Glutamatergic neuron (in vitro differentiated cells): ENCODE results near the gene MYPN. TPM values are rescaled to one million over a fixed set of nuclear protein-coding genes. Genes with fewer than 3 reads are reported as not detected.

Experiments
- DNase-seq: peaks from one replicate; pipeline ENCODE4 v3.0.0; 2022
- H3K27ac Mint-ChIP-seq: one replicate; pipeline ENCODE4 v1.8.0; 2020; ENCODE audit warnings: mild to moderate bottlenecking, mixed read lengths, inconsistent platforms; ENCODE audit not compliant: unreplicated experiment
- H3K27me3 Mint-ChIP-seq: one replicate; pipeline ENCODE4 v1.8.0; 2020; ENCODE audit warnings: mild to moderate bottlenecking, moderate library complexity, mixed read lengths, inconsistent platforms; ENCODE audit not compliant: unreplicated experiment
- H3K36me3 Mint-ChIP-seq: one replicate; pipeline ENCODE4 v1.8.0; 2020; ENCODE audit warnings: mild to moderate bottlenecking, mixed read lengths, inconsistent platforms; ENCODE audit not compliant: unreplicated experiment
- H3K4me1 Mint-ChIP-seq: one replicate; pipeline ENCODE4 v1.8.0; 2020; ENCODE audit warnings: mild to moderate bottlenecking, low read depth, mixed read lengths, inconsistent platforms; ENCODE audit not compliant: unreplicated experiment
- H3K4me3 Mint-ChIP-seq: one replicate; pipeline ENCODE4 v1.8.0; 2020; ENCODE audit warnings: mild to moderate bottlenecking, mixed read lengths, inconsistent platforms; ENCODE audit not compliant: unreplicated experiment
- H3K9me3 Mint-ChIP-seq: one replicate; pipeline ENCODE4 v1.8.0; 2020; ENCODE audit warnings: mild to moderate bottlenecking, moderate library complexity, mixed read lengths, inconsistent platforms; ENCODE audit not compliant: unreplicated experiment
- total RNA-seq: library from RNA; stranded (reverse); fragmentation: NEBNext Ultra II Directional; extraction: Animal tissue kit (Norgen Biotek cat#: 25700); gene quantifications from one replicate; pipeline ENCODE4 v1.2.1, GENCODE V29; 2021; ENCODE audit not compliant: unreplicated experiment
- TF ChIP-seq, protein P1 (sequence below): fragments of 200-600 bp; sonication (generic); IDR thresholded peaks from one replicate; pipeline ENCODE4 v1.5.0; 2021; ENCODE audit not compliant: partially characterized antibody, unreplicated experiment

Gene MYPN
- total RNA-seq, 1 donor from 2014 or later: not detected

- Mint-ChIP-seq H3K4me1 (no peaks in the 10 kb centered on the region), H3K36me3 (no peaks in the 10 kb centered on the region), H3K27ac (no peak overlapping the region), H3K27me3 (peaks cover 2% of the 10 kb centered on the region), H3K9me3 (no peaks in the 10 kb centered on the region), H3K4me3 (no peak overlapping the region)
- no peak for DNase-seq
- TF ChIP-seq, protein P1, sequence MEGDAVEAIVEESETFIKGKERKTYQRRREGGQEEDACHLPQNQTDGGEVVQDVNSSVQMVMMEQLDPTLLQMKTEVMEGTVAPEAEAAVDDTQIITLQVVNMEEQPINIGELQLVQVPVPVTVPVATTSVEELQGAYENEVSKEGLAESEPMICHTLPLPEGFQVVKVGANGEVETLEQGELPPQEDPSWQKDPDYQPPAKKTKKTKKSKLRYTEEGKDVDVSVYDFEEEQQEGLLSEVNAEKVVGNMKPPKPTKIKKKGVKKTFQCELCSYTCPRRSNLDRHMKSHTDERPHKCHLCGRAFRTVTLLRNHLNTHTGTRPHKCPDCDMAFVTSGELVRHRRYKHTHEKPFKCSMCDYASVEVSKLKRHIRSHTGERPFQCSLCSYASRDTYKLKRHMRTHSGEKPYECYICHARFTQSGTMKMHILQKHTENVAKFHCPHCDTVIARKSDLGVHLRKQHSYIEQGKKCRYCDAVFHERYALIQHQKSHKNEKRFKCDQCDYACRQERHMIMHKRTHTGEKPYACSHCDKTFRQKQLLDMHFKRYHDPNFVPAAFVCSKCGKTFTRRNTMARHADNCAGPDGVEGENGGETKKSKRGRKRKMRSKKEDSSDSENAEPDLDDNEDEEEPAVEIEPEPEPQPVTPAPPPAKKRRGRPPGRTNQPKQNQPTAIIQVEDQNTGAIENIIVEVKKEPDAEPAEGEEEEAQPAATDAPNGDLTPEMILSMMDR: no peak
Observed at GRCh38 chr10:68112837-68113236, 3.5 kb downstream of the MYPN start.

- Mint-ChIP-seq H3K4me1 (no peaks in the 10 kb centered on the region), H3K4me3 (no peak overlapping the region), H3K27ac (no peak overlapping the region), H3K9me3 (no peaks in the 10 kb centered on the region), H3K27me3 (peaks cover 2% of the 10 kb centered on the region), H3K36me3 (no peaks in the 10 kb centered on the region)
- TF ChIP-seq, protein P1: no peak
- no peak for DNase-seq
Observed at GRCh38 chr10:68118657-68119056, 9.4 kb downstream of the MYPN start.

DNA sequence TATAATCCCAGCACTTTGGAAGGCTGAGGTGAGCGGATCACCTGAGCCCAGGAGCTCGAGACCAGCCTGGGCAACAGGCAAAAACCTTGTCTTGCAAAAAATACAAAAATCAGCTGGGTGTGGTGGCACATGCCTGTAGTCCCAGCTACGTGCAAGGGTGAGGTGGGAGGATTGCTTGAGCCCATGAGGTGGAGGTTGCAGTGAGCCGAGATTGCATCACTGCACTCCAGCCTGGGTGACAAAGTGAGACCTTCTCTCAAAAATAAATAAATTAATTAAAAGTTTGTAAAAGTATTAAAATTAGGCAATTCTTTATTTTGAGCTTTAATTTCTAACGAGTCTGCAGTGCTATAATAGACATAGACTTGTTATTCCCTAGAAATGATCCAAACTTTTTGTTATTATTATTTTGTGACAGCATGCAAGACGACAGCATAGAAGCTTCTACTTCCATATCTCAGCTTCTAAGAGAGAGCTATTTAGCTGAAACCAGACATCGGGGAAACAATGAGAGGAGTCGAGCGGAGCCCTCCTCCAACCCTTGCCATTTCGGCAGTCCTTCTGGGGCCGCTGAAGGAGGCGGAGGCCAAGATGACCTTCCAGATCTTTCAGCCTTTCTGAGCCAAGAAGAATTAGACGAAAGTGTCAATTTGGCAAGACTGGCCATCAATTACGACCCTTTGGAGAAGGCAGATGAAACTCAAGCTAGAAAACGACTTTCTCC lies 11.9 kb downstream of the MYPN start:
- H3K4me1 Mint-ChIP-seq: no peaks in the 10 kb centered on the region
- no peaks in the 10 kb centered on the region for H3K9me3 Mint-ChIP-seq
- no peak overlapping the region for H3K27ac Mint-ChIP-seq
- no peak for DNase-seq
- no peaks in the 10 kb centered on the region for H3K27me3 Mint-ChIP-seq
- no peaks in the 10 kb centered on the region for H3K36me3 Mint-ChIP-seq
- H3K4me3 Mint-ChIP-seq: no peak overlapping the region
- TF ChIP-seq, protein P1: no peak

DNA sequence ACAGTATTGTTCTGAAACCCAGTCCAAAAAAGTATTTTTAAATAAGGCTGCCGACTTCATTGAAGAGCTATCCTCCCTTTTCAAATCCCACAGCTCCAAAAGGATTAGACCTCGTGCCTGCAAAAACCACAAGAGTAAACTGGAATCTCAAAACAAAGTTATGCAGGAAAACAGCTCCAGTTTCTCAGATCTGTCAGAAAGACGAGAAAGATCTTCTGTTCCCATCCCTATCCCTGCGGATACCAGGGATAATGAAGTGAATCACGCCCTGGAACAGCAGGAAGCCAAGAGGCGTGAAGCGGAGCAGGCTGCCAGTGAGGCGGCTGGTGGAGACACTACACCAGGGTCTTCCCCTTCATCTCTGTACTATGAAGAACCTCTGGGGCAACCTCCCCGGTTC lies 12.6 kb downstream of the MYPN start:
- Mint-ChIP-seq H3K4me1 (no peaks in the 10 kb centered on the region), H3K4me3 (no peak overlapping the region), H3K27ac (no peak overlapping the region), H3K36me3 (no peaks in the 10 kb centered on the region), H3K27me3 (no peaks in the 10 kb centered on the region), H3K9me3 (no peaks in the 10 kb centered on the region)
- no peak for DNase-seq
- TF ChIP-seq, protein P1: no peak

- no peaks in the 10 kb centered on the region for H3K4me1 Mint-ChIP-seq
- DNase-seq: no peak
- H3K4me3 Mint-ChIP-seq: no peak overlapping the region
- H3K27me3 Mint-ChIP-seq: no peaks in the 10 kb centered on the region
- no peaks in the 10 kb centered on the region for H3K9me3 Mint-ChIP-seq
- TF ChIP-seq, protein P1: no peak
- H3K27ac Mint-ChIP-seq: no peak overlapping the region
- H3K36me3 Mint-ChIP-seq: no peaks in the 10 kb centered on the region
Observed at GRCh38 chr10:68124718-68125117, 15.4 kb downstream of the MYPN start.
